ENCODE data around the gene TEX53.
A peak's percentile ranks its signal among the peaks of the same experiment; 100 is the strongest.

- TF ChIP-seq, protein P1, sequence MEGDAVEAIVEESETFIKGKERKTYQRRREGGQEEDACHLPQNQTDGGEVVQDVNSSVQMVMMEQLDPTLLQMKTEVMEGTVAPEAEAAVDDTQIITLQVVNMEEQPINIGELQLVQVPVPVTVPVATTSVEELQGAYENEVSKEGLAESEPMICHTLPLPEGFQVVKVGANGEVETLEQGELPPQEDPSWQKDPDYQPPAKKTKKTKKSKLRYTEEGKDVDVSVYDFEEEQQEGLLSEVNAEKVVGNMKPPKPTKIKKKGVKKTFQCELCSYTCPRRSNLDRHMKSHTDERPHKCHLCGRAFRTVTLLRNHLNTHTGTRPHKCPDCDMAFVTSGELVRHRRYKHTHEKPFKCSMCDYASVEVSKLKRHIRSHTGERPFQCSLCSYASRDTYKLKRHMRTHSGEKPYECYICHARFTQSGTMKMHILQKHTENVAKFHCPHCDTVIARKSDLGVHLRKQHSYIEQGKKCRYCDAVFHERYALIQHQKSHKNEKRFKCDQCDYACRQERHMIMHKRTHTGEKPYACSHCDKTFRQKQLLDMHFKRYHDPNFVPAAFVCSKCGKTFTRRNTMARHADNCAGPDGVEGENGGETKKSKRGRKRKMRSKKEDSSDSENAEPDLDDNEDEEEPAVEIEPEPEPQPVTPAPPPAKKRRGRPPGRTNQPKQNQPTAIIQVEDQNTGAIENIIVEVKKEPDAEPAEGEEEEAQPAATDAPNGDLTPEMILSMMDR (IDR thresholded peaks at IDR 0.05): no peak
- TF ChIP-seq POLR2AphosphoS5 (IDR thresholded peaks at IDR 0.05; ENCODE audit: low read depth, low read length) (peak; percentile 71), YY1 (IDR thresholded peaks at IDR 0.05; ENCODE audit: low read depth) (no peak), RAD21 (IDR thresholded peaks at IDR 0.05; ENCODE audit: low read length) (no peak), ELF1 (IDR thresholded peaks at IDR 0.05) (no peak; the same call in 1 of the 2 replicates), EP300 (IDR thresholded peaks at IDR 0.05; ENCODE audit: borderline replicate concordance in 1 of 2, low read depth in 1 of 2, low read length in 1 of 2) (peak; percentile 53 to 98), TAF1 (IDR thresholded peaks at IDR 0.05; ENCODE audit: borderline replicate concordance, low read depth, low read length) (no peak; the same call in 1 of the 2 replicates), RXRA (IDR thresholded peaks at IDR 0.05; ENCODE audit: borderline replicate concordance, low read depth) (peak; percentile 90; the same call in 1 of the 2 replicates), MXI1 (IDR thresholded peaks at IDR 0.05; ENCODE audit: low read depth, low read length) (no peak), RFX5 (IDR thresholded peaks at IDR 0.05; ENCODE audit: low read length) (no peak)
- TF ChIP-seq, protein P2, sequence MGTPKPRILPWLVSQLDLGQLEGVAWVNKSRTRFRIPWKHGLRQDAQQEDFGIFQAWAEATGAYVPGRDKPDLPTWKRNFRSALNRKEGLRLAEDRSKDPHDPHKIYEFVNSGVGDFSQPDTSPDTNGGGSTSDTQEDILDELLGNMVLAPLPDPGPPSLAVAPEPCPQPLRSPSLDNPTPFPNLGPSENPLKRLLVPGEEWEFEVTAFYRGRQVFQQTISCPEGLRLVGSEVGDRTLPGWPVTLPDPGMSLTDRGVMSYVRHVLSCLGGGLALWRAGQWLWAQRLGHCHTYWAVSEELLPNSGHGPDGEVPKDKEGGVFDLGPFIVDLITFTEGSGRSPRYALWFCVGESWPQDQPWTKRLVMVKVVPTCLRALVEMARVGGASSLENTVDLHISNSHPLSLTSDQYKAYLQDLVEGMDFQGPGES (IDR thresholded peaks at IDR 0.05; ENCODE audit: low read depth, low read length): no peak
- TF ChIP-seq, protein P3, sequence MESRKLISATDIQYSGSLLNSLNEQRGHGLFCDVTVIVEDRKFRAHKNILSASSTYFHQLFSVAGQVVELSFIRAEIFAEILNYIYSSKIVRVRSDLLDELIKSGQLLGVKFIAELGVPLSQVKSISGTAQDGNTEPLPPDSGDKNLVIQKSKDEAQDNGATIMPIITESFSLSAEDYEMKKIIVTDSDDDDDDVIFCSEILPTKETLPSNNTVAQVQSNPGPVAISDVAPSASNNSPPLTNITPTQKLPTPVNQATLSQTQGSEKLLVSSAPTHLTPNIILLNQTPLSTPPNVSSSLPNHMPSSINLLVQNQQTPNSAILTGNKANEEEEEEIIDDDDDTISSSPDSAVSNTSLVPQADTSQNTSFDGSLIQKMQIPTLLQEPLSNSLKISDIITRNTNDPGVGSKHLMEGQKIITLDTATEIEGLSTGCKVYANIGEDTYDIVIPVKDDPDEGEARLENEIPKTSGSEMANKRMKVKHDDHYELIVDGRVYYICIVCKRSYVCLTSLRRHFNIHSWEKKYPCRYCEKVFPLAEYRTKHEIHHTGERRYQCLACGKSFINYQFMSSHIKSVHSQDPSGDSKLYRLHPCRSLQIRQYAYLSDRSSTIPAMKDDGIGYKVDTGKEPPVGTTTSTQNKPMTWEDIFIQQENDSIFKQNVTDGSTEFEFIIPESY (IDR thresholded peaks at IDR 0.05; ENCODE audit: borderline replicate concordance, low read depth): peak; percentile 62; the same call in 1 of the 2 replicates
- TF ChIP-seq, protein P4, sequence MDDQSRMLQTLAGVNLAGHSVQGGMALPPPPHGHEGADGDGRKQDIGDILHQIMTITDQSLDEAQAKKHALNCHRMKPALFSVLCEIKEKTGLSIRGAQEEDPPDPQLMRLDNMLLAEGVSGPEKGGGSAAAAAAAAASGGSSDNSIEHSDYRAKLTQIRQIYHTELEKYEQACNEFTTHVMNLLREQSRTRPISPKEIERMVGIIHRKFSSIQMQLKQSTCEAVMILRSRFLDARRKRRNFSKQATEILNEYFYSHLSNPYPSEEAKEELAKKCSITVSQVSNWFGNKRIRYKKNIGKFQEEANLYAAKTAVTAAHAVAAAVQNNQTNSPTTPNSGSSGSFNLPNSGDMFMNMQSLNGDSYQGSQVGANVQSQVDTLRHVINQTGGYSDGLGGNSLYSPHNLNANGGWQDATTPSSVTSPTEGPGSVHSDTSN (IDR thresholded peaks at IDR 0.05): peak; percentile 98
These were observed 36.5 kb upstream of the TEX53 start for GRCh38 chr9:114694146-114694545.
